ENCODE measurements around the gene MRC2.

DNA sequence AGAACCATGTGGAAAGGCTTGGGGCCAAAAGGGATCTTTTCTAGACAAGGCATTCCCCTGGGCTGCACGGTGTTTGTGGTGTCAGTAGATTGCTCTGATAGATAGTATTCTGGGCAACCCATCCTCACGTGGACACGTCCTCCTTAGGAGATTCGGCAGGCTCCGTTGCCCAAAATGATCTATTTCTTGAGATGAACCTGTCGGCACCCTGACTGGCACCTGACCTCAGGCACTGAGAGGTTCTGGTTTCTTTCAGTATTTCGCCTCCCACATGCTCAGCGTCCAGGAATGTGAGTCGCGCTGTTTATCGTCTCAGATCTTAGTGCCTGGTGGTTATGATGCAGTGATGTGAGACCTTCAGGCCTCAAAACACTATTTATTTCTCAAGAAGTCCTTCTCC, 91.0 kb downstream of the MRC2 start:
- TF ChIP-seq, protein P1, sequence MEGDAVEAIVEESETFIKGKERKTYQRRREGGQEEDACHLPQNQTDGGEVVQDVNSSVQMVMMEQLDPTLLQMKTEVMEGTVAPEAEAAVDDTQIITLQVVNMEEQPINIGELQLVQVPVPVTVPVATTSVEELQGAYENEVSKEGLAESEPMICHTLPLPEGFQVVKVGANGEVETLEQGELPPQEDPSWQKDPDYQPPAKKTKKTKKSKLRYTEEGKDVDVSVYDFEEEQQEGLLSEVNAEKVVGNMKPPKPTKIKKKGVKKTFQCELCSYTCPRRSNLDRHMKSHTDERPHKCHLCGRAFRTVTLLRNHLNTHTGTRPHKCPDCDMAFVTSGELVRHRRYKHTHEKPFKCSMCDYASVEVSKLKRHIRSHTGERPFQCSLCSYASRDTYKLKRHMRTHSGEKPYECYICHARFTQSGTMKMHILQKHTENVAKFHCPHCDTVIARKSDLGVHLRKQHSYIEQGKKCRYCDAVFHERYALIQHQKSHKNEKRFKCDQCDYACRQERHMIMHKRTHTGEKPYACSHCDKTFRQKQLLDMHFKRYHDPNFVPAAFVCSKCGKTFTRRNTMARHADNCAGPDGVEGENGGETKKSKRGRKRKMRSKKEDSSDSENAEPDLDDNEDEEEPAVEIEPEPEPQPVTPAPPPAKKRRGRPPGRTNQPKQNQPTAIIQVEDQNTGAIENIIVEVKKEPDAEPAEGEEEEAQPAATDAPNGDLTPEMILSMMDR (IDR thresholded peaks at IDR 0.05; ENCODE audit: poor library complexity): no peak
- no peak for TF ChIP-seq EZH2 (IDR thresholded peaks at IDR 0.05; ENCODE audit: borderline replicate concordance)

Measured in hepatocyte (in vitro differentiated cells).